Erythroblast (primary cell): ENCODE data around the gene NR3C2.

Experiments used
- GATA1 ChIP-seq: IDR thresholded peaks from 2 replicates; pipeline ENCODE4 v1.6.1; 2011; ENCODE audit warnings: low read depth, mild to moderate bottlenecking, control low read depth, low read length, moderate library complexity
- POLR2A ChIP-seq: IDR thresholded peaks from 2 replicates; pipeline ENCODE4 v1.6.1; 2011; ENCODE audit warnings: mild to moderate bottlenecking, low read length

GRCh38 chr4:148310756-148311155 is 131.5 kb downstream of the NR3C2 start:
- no peak for TF ChIP-seq POLR2A
- TF ChIP-seq GATA1 = no peak
